ENCODE measurements around the gene PPP2R2C.
A peak's percentile ranks its signal among the peaks of the same experiment; 100 is the strongest.

Gene PPP2R2C

GRCh38 chr4:6410664-6411063 lies 61.8 kb downstream of the PPP2R2C start (continued):
- TF ChIP-seq ZNF223 (tag by site-specific recombination; IDR thresholded peaks at IDR 0.05) (no peak), ZNF16 (tag by site-specific recombination; IDR thresholded peaks at IDR 0.05; ENCODE audit: low read depth) (no peak), ZNF202 (tag by site-specific recombination; IDR thresholded peaks at IDR 0.05; ENCODE audit: borderline replicate concordance) (peak; percentile 63; the same call in 1 of the 2 replicates), ELK4 (IDR thresholded peaks at IDR 0.05; ENCODE audit: borderline replicate concordance, low read depth, low read length) (no peak), PRDM6 (tag by site-specific recombination; IDR thresholded peaks at IDR 0.05) (no peak), ZNF174 (tag by site-specific recombination; IDR thresholded peaks at IDR 0.05) (no peak), ZBTB11 (tag by site-specific recombination; conservative IDR thresholded peaks at IDR 0.05; ENCODE audit: low read depth) (peak; percentile 58; the same call in 1 of the 2 replicates), ZNF792 (tag by site-specific recombination; IDR thresholded peaks at IDR 0.05) (no peak), ZNF19 (tag by site-specific recombination; IDR thresholded peaks at IDR 0.05; ENCODE audit: low read depth) (no peak), ZNF37A (tag by site-specific recombination; IDR thresholded peaks at IDR 0.05) (no peak), ZFHX2 (tag by site-specific recombination; conservative IDR thresholded peaks at IDR 0.05) (no peak), ZNF433 (tag by site-specific recombination; IDR thresholded peaks at IDR 0.05; ENCODE audit: low read depth) (peak; percentile 37; the same call in 1 of the 2 replicates), ZNF664 (tag by site-specific recombination; IDR thresholded peaks at IDR 0.05) (peak; percentile 23; the same call in 1 of the 2 replicates), ZNF610 (tag by site-specific recombination; IDR thresholded peaks at IDR 0.05; ENCODE audit: borderline replicate concordance) (no peak), GLIS1 (tag by site-specific recombination; IDR thresholded peaks at IDR 0.05) (no peak), ZBTB8A (tag by site-specific recombination; IDR thresholded peaks at IDR 0.05) (peak; percentile 38; the same call in 1 of the 2 replicates), REST (tag by site-specific recombination; IDR thresholded peaks at IDR 0.05) (0 out of 2 replicates have a peak, but pooled peaks have one; percentile 15), ZNF146 (tag by site-specific recombination; IDR thresholded peaks at IDR 0.05) (no peak), ZBTB6 (tag by site-specific recombination; IDR thresholded peaks at IDR 0.05) (no peak), ZNF518A (tag by site-specific recombination; conservative IDR thresholded peaks at IDR 0.05; ENCODE audit: low read depth) (peak; percentile 80), ZNF670 (tag by site-specific recombination; IDR thresholded peaks at IDR 0.05; ENCODE audit: low read depth) (no peak), ZNF521 (tag by site-specific recombination; IDR thresholded peaks at IDR 0.05) (no peak), ZNF555 (tag by site-specific recombination; conservative IDR thresholded peaks at IDR 0.05) (peak; percentile 44), ZSCAN16 (tag by site-specific recombination; IDR thresholded peaks at IDR 0.05) (no peak), GLI4 (tag by site-specific recombination; IDR thresholded peaks at IDR 0.05) (no peak)
